HepG2 (cell line): ENCODE results near the gene IWS1. TPM values are rescaled to one million over a fixed set of nuclear protein-coding genes. Genes with fewer than 3 reads are reported as not detected.

Experiments used
- AGO1 ChIP-seq: fragments of 200-400 bp; formaldehyde crosslinking; IDR thresholded peaks from 2 replicates; pipeline ENCODE4 v1.6.1; 2017; ENCODE audit warnings: mild to moderate bottlenecking, low read depth, low read length, moderate library complexity; ENCODE audit not compliant: poor library complexity, severe bottlenecking
- ATF7 ChIP-seq, 2 experiments: fragments of 450-650 bp in 1 of 2; sonication (generic) in 1 of 2; formaldehyde crosslinking in 1 of 2; IDR thresholded peaks; 2 replicates each; pipeline versions ENCODE4 v1.4.0 to v1.6.1; 2016 to 2020; ENCODE audit warnings: antibody characterized with exemption in 1 of 2, mild to moderate bottlenecking in 1 of 2, missing genetic modification reagents in 1 of 2
- BRD4 ChIP-seq: sonication (generic); formaldehyde crosslinking; IDR thresholded peaks from 2 replicates; pipeline ENCODE4 v1.4.0; 2020; ENCODE audit warnings: missing genetic modification reagents
- BRF2 ChIP-seq: sonication (generic); formaldehyde crosslinking; IDR thresholded peaks from 2 replicates; pipeline ENCODE4 v1.8.1; 2022; ENCODE audit warnings: mild to moderate bottlenecking, missing genetic modification reagents
- CAMTA2 ChIP-seq: sonication (generic); formaldehyde crosslinking; IDR thresholded peaks from 2 replicates; pipeline ENCODE4 v1.4.0; 2020; ENCODE audit warnings: mild to moderate bottlenecking, missing genetic modification reagents, borderline replicate concordance
- CC2D1A ChIP-seq: sonication (generic); formaldehyde crosslinking; IDR thresholded peaks from 2 replicates; pipeline ENCODE4 v1.8.1; 2023; ENCODE audit warnings: mild to moderate bottlenecking, missing genetic modification reagents
- KLF6 ChIP-seq: IDR thresholded peaks from 2 replicates; pipeline ENCODE4 v1.8.0; 2016; ENCODE audit warnings: missing biosample characterization, missing genetic modification reagents
- LBX2 ChIP-seq: sonication (generic); formaldehyde crosslinking; IDR thresholded peaks from 2 replicates; pipeline ENCODE4 v1.5.0; 2020; ENCODE audit warnings: missing genetic modification reagents, mild to moderate bottlenecking, borderline replicate concordance
- MAF1 ChIP-seq: sonication (generic); formaldehyde crosslinking; IDR thresholded peaks from 2 replicates; pipeline ENCODE4 v1.5.0; 2020; ENCODE audit warnings: missing genetic modification reagents, borderline replicate concordance
- MXD4 ChIP-seq: IDR thresholded peaks from 2 replicates; pipeline ENCODE4 v1.6.1; 2016; ENCODE audit warnings: mild to moderate bottlenecking, missing biosample characterization, missing genetic modification reagents
- SP1 ChIP-seq, 2 experiments: fragments of 450-650 bp in 1 of 2; sonication (generic) in 1 of 2; formaldehyde crosslinking in 1 of 2; IDR thresholded peaks; 2 replicates each; pipeline versions ENCODE4 v1.4.0 to v1.6.1; 2016 to 2020; ENCODE audit warnings: missing genetic modification reagents in 1 of 2
- SRY ChIP-seq: sonication (generic); formaldehyde crosslinking; IDR thresholded peaks from 2 replicates; pipeline ENCODE4 v1.8.0; 2022; ENCODE audit warnings: mild to moderate bottlenecking, missing genetic modification reagents
- TEAD3 ChIP-seq: optimal IDR thresholded peaks from 2 replicates; pipeline ENCODE3; 2016; ENCODE audit warnings: borderline replicate concordance
- TFE3 ChIP-seq: IDR thresholded peaks from 2 replicates; pipeline ENCODE4 v1.6.1; 2016
- ZBTB46 ChIP-seq: sonication (generic); formaldehyde crosslinking; IDR thresholded peaks from 2 replicates; pipeline ENCODE4 v1.4.0; 2020; ENCODE audit warnings: mild to moderate bottlenecking, missing genetic modification reagents, borderline replicate concordance
- ZMYM2 ChIP-seq: sonication (generic); formaldehyde crosslinking; IDR thresholded peaks from 2 replicates; pipeline ENCODE4 v1.8.0; 2022; ENCODE audit warnings: mild to moderate bottlenecking, missing genetic modification reagents
- ZNF260 ChIP-seq: sonication (generic); formaldehyde crosslinking; IDR thresholded peaks from 2 replicates; pipeline ENCODE4 v1.4.0; 2020; ENCODE audit warnings: missing genetic modification reagents, low read depth, mild to moderate bottlenecking, borderline replicate concordance
- ZNF263 ChIP-seq: sonication (generic); formaldehyde crosslinking; IDR thresholded peaks from 2 replicates; pipeline ENCODE4 v1.4.0; 2020; ENCODE audit warnings: missing genetic modification reagents
- ZNF354B ChIP-seq: sonication (generic); formaldehyde crosslinking; IDR thresholded peaks from 2 replicates; pipeline ENCODE4 v1.8.0; 2022; ENCODE audit warnings: mild to moderate bottlenecking, missing genetic modification reagents
- ZNF547 ChIP-seq: sonication (generic); formaldehyde crosslinking; IDR thresholded peaks from 2 replicates; pipeline ENCODE4 v1.5.1; 2020; ENCODE audit warnings: mild to moderate bottlenecking, missing genetic modification reagents
- ZNF557 ChIP-seq: sonication (generic); formaldehyde crosslinking; IDR thresholded peaks from 2 replicates; pipeline ENCODE4 v1.4.0; 2020; ENCODE audit warnings: missing genetic modification reagents
- ZNF800 ChIP-seq: sonication (generic); formaldehyde crosslinking; IDR thresholded peaks from 2 replicates; pipeline ENCODE4 v1.4.0; 2020; ENCODE audit warnings: missing genetic modification reagents
- polyA plus RNA-seq, 8 experiments: library from polyadenylated mRNA; depleted of rRNA in 3 of 8; stranded (reverse) in 7 of 8; unstranded in 1 of 8; fragments of >200 nt; fragmentation: Illumina TruSeq in 4 of 8; extraction: Trizol in 4 of 8; gene quantifications; 2 replicates each; pipeline versions ENCODE4 v1.2.1 to v1.2.3, GENCODE V29; 2011 to 2016; ENCODE audit warnings: low read depth in 4 of 8, missing spikeins in 1 of 8, mixed read lengths in 1 of 8; ENCODE audit not compliant: insufficient read depth in 1 of 8
- total RNA-seq, 5 experiments: library from RNA; depleted of rRNA; stranded (reverse); fragments of >200 nt; fragmentation: Illumina TruSeq; extraction: Trizol; gene quantifications; 2 replicates each; pipeline ENCODE4 v1.2.3, GENCODE V29; 2016; ENCODE audit warnings: low read depth in 1 of 5

Gene IWS1
- total and polyA plus RNA-seq, 2 of the 13 experiments (the other 11 are each of a cell fraction or from before 2014, with no cell fraction given): 28.9 to 62.3 TPM

GRCh38 chr2:127437781-127438726, 88.2 kb downstream of the IWS1 start (continued):
- TF ChIP-seq ZBTB46 (CRISPR knock-in tag) (no peak; the same call in 1 of the 2 replicates), SP1 (IDR thresholded peaks at IDR 0.05) (no peak), SP1 (CRISPR knock-in tag; IDR thresholded peaks at IDR 0.05) (no peak), ZNF800 (CRISPR knock-in tag) (peak; percentile 73; the same call in 1 of the 2 replicates), MXD4 (peak; percentile 66; the same call in 1 of the 2 replicates), ZNF354B (CRISPR knock-in tag) (no peak), ATF7 (IDR thresholded peaks at IDR 0.05) (no peak), ATF7 (CRISPR knock-in tag; IDR thresholded peaks at IDR 0.05) (no peak; the same call in 1 of the 2 replicates), SRY (CRISPR knock-in tag) (peak; percentile 85), ZNF557 (no peak), BRF2 (CRISPR knock-in tag) (peak; percentile 93), AGO1 (no peak), ZNF263 (CRISPR knock-in tag) (peak; percentile 72), ZNF260 (no peak), CC2D1A (CRISPR knock-in tag) (no peak), TFE3 (CRISPR knock-in tag) (peak; percentile 94), MAF1 (0 out of 2 replicates have a peak, but pooled peaks have one; percentile 80), ZNF547 (CRISPR knock-in tag) (peak; percentile 91), LBX2 (CRISPR knock-in tag) (0 out of 2 replicates have a peak, but pooled peaks have one; percentile 36), ZMYM2 (peak; percentile 89), CAMTA2 (CRISPR knock-in tag) (peak; percentile 48; the same call in 1 of the 2 replicates), TEAD3 (CRISPR knock-in tag) (peak; percentile 99), BRD4 (peak; percentile 85), KLF6 (peak; percentile 85)
